HEK293 (cell line): Measurements from ENCODE around the gene TPSG1.

Experiments used
- CTCF ChIA-PET: fragments of 350-600 bp; formaldehyde crosslinking; extraction: SDS; loops from one replicate; lab custom pipeline; 2021; ENCODE audit warnings: antibody characterized with exemption; lab: Yijun Ruan, JAX
- POLR2A ChIA-PET: fragments of 300-600 bp; formaldehyde crosslinking; extraction: SDS; loops from one replicate; lab custom pipeline; 2020; ENCODE audit warnings: antibody characterized with exemption, inconsistent platforms; lab: Yijun Ruan, JAX
- H3K27ac ChIP-seq: fragments of 200-500 bp; sonication (Bioruptor generic); 2 replicates; pipeline ENCODE4 v1.5.1; 2014; ENCODE audit warnings: low read depth, low read length, control low read depth, inconsistent platforms; ENCODE audit errors: extremely low read depth
- H3K36me3 ChIP-seq, 2 experiments: fragments of 200-500 bp in 1 of 2; sonication (Bioruptor generic) in 1 of 2; 1 replicate in 1 of 2; 2 replicates in 1 of 2; pipeline ENCODE4 v1.5.1; 2014 to 2017; ENCODE audit warnings: inconsistent platforms in 2 of 2, low read length in 2 of 2; ENCODE audit not compliant: control insufficient read depth in 2 of 2, insufficient read depth in 1 of 2
- H3K4me1 ChIP-seq: fragments of 200-500 bp; sonication (Bioruptor generic); 2 replicates; pipeline ENCODE4 v1.5.1; 2014; ENCODE audit warnings: mild to moderate bottlenecking, low read length, inconsistent platforms; ENCODE audit not compliant: control insufficient read depth, insufficient read depth
- H3K4me3 ChIP-seq: 2 replicates; pipeline ENCODE4 v1.5.1; 2011; ENCODE audit warnings: low read depth, mild to moderate bottlenecking, control low read depth, low read length, moderate library complexity
- H3K9me3 ChIP-seq: fragments of 200-500 bp; sonication (Bioruptor generic); 2 replicates; pipeline ENCODE4 v1.5.1; 2014; ENCODE audit warnings: low read depth, low read length, inconsistent platforms; ENCODE audit not compliant: control insufficient read depth, insufficient read depth
- ATF2 ChIP-seq: fragments of 450-650 bp; formaldehyde crosslinking; IDR thresholded peaks from 2 replicates; pipeline ENCODE4 v1.5.1; 2016; ENCODE audit warnings: missing biosample characterization, missing genetic modification characterization, low read depth
- SP2 ChIP-seq: fragments of 450-650 bp; formaldehyde crosslinking; IDR thresholded peaks from 2 replicates; pipeline ENCODE4 v1.5.1; 2016; ENCODE audit warnings: missing biosample characterization, missing genetic modification characterization
- ZNF16 ChIP-seq: fragments of 450-650 bp; formaldehyde crosslinking; IDR thresholded peaks from 2 replicates; pipeline ENCODE4 v1.5.1; 2016; ENCODE audit warnings: low read depth, missing biosample characterization, missing genetic modification characterization
- ZNF341 ChIP-seq: fragments of 450-650 bp; formaldehyde crosslinking; IDR thresholded peaks from 2 replicates; pipeline ENCODE4; 2016; ENCODE audit warnings: low read depth, missing biosample characterization, missing genetic modification characterization
- ZNF354C ChIP-seq: fragments of 450-650 bp; formaldehyde crosslinking; IDR thresholded peaks from 2 replicates; pipeline ENCODE4 v1.5.1; 2016; ENCODE audit warnings: missing biosample characterization, missing genetic modification characterization, low read depth, borderline replicate concordance
- ZNF585B ChIP-seq: fragments of 450-650 bp; formaldehyde crosslinking; IDR thresholded peaks from 2 replicates; pipeline ENCODE4 v1.5.1; 2016; ENCODE audit warnings: missing biosample characterization, missing genetic modification characterization
- ZNF600 ChIP-seq: fragments of 450-650 bp; formaldehyde crosslinking; IDR thresholded peaks from 2 replicates; pipeline ENCODE4 v1.5.1; 2016; ENCODE audit warnings: missing biosample characterization, missing genetic modification characterization
- ZNF776 ChIP-seq: fragments of 450-650 bp; formaldehyde crosslinking; IDR thresholded peaks from 2 replicates; pipeline ENCODE4 v1.5.0; 2017; ENCODE audit warnings: missing biosample characterization, missing genetic modification characterization, borderline replicate concordance
- ZNF843 ChIP-seq: fragments of 450-650 bp; formaldehyde crosslinking; IDR thresholded peaks from 2 replicates; pipeline ENCODE4 v1.5.1; 2016; ENCODE audit warnings: missing biosample characterization, missing genetic modification characterization
- ZSCAN16 ChIP-seq: fragments of 450-650 bp; formaldehyde crosslinking; IDR thresholded peaks from 2 replicates; pipeline ENCODE4 v1.5.1; 2016; ENCODE audit warnings: missing biosample characterization, missing genetic modification characterization
- ZSCAN23 ChIP-seq: fragments of 450-650 bp; formaldehyde crosslinking; IDR thresholded peaks from 2 replicates; pipeline ENCODE4 v1.5.1; 2016; ENCODE audit warnings: missing biosample characterization, missing genetic modification characterization
- TF ChIP-seq, protein P1 (sequence below): fragments of 450-650 bp; formaldehyde crosslinking; IDR thresholded peaks from 2 replicates; pipeline ENCODE4 v1.5.1; 2017; ENCODE audit warnings: missing biosample characterization, missing genetic modification characterization
- TF ChIP-seq, protein P2 (sequence below): fragments of 450-650 bp; formaldehyde crosslinking; IDR thresholded peaks from 2 replicates; pipeline ENCODE4 v1.5.1; 2016; ENCODE audit warnings: missing biosample characterization, missing genetic modification characterization

Gene TPSG1

DNA sequence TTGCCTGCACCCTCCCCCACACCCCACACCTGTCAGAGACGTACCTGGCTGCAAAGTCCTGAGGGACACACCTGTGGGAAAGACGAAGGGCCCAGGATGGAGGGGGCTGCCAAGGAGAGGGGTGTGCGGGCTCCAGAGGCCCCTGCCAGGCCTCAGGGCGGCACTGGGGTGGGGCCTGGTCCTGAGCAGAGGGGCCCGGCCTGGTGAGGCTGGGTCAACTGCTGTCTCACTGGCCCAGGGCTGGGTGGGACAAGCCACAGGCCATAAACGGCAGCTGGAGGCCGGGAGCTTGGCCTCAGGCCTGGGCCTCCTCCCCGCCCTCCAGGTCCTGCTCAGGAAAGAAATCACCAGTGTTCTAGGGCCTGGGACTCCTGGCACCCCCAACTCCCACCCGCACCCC, 510 bp downstream of the TPSG1 start:
- TF ChIP-seq, protein P1, sequence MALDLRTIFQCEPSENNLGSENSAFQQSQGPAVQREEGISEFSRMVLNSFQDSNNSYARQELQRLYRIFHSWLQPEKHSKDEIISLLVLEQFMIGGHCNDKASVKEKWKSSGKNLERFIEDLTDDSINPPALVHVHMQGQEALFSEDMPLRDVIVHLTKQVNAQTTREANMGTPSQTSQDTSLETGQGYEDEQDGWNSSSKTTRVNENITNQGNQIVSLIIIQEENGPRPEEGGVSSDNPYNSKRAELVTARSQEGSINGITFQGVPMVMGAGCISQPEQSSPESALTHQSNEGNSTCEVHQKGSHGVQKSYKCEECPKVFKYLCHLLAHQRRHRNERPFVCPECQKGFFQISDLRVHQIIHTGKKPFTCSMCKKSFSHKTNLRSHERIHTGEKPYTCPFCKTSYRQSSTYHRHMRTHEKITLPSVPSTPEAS: no peak
- TF ChIP-seq ZSCAN16 (tag by site-specific recombination) (no peak), ZNF776 (no peak), ZNF585B (tag by site-specific recombination) (no peak), ZNF16 (no peak), SP2 (tag by site-specific recombination) (no peak), ZNF354C (no peak), ZNF843 (tag by site-specific recombination) (no peak), ZNF341 (no peak)
- no peaks in the 10 kb centered on the region for H3K9me3 ChIP-seq
- H3K4me1 ChIP-seq: no peaks in the 10 kb centered on the region
- no peak overlapping the region for H3K4me3 ChIP-seq
- no peaks in the 10 kb centered on the region for H3K36me3 ChIP-seq
- CTCF ChIA-PET: interaction anchor here (0.6 kb wide), 1 partner anchor 167 kb away, joined by 3 read pairs; no protein-coding TSS in a partner anchor
- no peak overlapping the region for H3K27ac ChIP-seq
- POLR2A ChIA-PET: no interaction called here

- Histone ChIP-seq H3K27ac (no peak overlapping the region), H3K36me3 (no peaks in the 10 kb centered on the region), H3K4me3 (no peak overlapping the region), H3K4me1 (no peaks in the 10 kb centered on the region), H3K9me3 (no peaks in the 10 kb centered on the region)
- ChIA-PET POLR2A (interaction anchor here (0.5 to 0.6 kb wide), 2 partner anchors 31 to 146 kb away, joined by 3 read pairs; no protein-coding TSS in a partner anchor), CTCF (interaction anchor here (0.6 to 0.7 kb wide), 3 partner anchors 103 to 220 kb away, joined by 3 to 4 read pairs (median 4); no protein-coding TSS in a partner anchor)
- TF ChIP-seq, protein P2, sequence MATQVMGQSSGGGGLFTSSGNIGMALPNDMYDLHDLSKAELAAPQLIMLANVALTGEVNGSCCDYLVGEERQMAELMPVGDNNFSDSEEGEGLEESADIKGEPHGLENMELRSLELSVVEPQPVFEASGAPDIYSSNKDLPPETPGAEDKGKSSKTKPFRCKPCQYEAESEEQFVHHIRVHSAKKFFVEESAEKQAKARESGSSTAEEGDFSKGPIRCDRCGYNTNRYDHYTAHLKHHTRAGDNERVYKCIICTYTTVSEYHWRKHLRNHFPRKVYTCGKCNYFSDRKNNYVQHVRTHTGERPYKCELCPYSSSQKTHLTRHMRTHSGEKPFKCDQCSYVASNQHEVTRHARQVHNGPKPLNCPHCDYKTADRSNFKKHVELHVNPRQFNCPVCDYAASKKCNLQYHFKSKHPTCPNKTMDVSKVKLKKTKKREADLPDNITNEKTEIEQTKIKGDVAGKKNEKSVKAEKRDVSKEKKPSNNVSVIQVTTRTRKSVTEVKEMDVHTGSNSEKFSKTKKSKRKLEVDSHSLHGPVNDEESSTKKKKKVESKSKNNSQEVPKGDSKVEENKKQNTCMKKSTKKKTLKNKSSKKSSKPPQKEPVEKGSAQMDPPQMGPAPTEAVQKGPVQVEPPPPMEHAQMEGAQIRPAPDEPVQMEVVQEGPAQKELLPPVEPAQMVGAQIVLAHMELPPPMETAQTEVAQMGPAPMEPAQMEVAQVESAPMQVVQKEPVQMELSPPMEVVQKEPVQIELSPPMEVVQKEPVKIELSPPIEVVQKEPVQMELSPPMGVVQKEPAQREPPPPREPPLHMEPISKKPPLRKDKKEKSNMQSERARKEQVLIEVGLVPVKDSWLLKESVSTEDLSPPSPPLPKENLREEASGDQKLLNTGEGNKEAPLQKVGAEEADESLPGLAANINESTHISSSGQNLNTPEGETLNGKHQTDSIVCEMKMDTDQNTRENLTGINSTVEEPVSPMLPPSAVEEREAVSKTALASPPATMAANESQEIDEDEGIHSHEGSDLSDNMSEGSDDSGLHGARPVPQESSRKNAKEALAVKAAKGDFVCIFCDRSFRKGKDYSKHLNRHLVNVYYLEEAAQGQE (tag by site-specific recombination): peak; percentile 55; the same call in 1 of the 2 replicates
- peak; percentile 24; the same call in 1 of the 2 replicates for TF ChIP-seq ZNF600 (tag by site-specific recombination)
- no peak for TF ChIP-seq ATF2 (tag by site-specific recombination)
These were observed 1.5 kb downstream of the TPSG1 start for GRCh38 chr16:1223355-1224214.

- no peak overlapping the region for H3K4me3 ChIP-seq
- TF ChIP-seq, protein P2 (tag by site-specific recombination): peak; percentile 85
- no peak for TF ChIP-seq ZSCAN23 (tag by site-specific recombination)
- TF ChIP-seq, all 188 proteins: peak for 1
- Histone ChIP-seq H3K27ac (no peak overlapping the region), H3K36me3 (peaks cover 0 to 4% of the 10 kb centered on the region in 2 experiments; a peak in 1 of 3 replicates), H3K9me3 (no peaks in the 10 kb centered on the region), H3K4me1 (no peaks in the 10 kb centered on the region)
- ChIA-PET CTCF (interaction anchor here (0.6 kb wide), 1 partner anchor 221 kb away, joined by 4 read pairs; no protein-coding TSS in a partner anchor), POLR2A (no interaction called here)
These were observed 2.3 kb downstream of the TPSG1 start for GRCh38 chr16:1222553-1223354.
